H1 (cell line): ENCODE results near the gene UBAP2. TPM values are rescaled to one million over a fixed set of nuclear protein-coding genes. Genes with fewer than 3 reads are reported as not detected.

Experiments used
- CTCF ChIA-PET: fragments of 300-600 bp; sonication (Branson Sonifier 250); formaldehyde crosslinking; loops from one replicate; lab custom pipeline; 2021; ENCODE audit not compliant: partially characterized antibody; lab: Charles Lee
- POLR2A ChIA-PET: fragments of 300-600 bp; sonication (Branson Sonifier 250); formaldehyde crosslinking; loops from one replicate; lab custom pipeline; 2021; ENCODE audit warnings: inconsistent platforms; ENCODE audit not compliant: partially characterized antibody; lab: Charles Lee
- DNase-seq, 2 experiments: peaks; one replicate each; pipeline versions ENCODE4 v3.0.0 to v3.0.0-alpha.2; 2010 to 2022; ENCODE audit warnings: low spot score in 2 of 2, low read depth in 1 of 2, mixed read lengths in 1 of 2
- FAIRE-seq: peaks from 2 replicates; lab custom pipeline; 2011; peaks lifted over from hg19 to GRCh38; lab: Jason Lieb, UNC
- H2AFZ ChIP-seq: 2 replicates; pipeline ENCODE4 v1.8.1; 2012; ENCODE audit warnings: low read length, inconsistent platforms
- H2AK5ac ChIP-seq: 2 replicates; pipeline ENCODE4 v1.6.1; 2013; ENCODE audit warnings: low read depth, low read length
- H2BK120ac ChIP-seq: replicated peaks from 2 replicates; pipeline ENCODE3; 2013; ENCODE audit warnings: low read depth, low read length, inconsistent platforms
- H2BK12ac ChIP-seq: 2 replicates; pipeline ENCODE4 v1.6.1; 2013; ENCODE audit warnings: low read depth, low read length
- H2BK15ac ChIP-seq: 2 replicates; pipeline ENCODE4 v1.6.1; 2013; ENCODE audit warnings: low read length
- H2BK20ac ChIP-seq: 2 replicates; pipeline ENCODE4 v1.6.1; 2013; ENCODE audit warnings: low read length
- H2BK5ac ChIP-seq: 2 replicates; pipeline ENCODE4 v1.6.1; 2013; ENCODE audit warnings: low read depth, low read length
- H3K14ac ChIP-seq: 2 replicates; pipeline ENCODE4 v1.6.1; 2013; ENCODE audit warnings: inconsistent platforms; ENCODE audit not compliant: insufficient read length
- H3K18ac ChIP-seq: 2 replicates; pipeline ENCODE4 v1.6.1; 2013; ENCODE audit warnings: low read length; ENCODE audit errors: extremely low read depth
- H3K23ac ChIP-seq: 2 replicates; pipeline ENCODE4 v1.6.1; 2013; ENCODE audit warnings: inconsistent platforms; ENCODE audit not compliant: insufficient read length
- H3K23me2 ChIP-seq: 2 replicates; pipeline ENCODE4 v1.6.1; 2013; ENCODE audit warnings: low read depth, low read length
- H3K27ac ChIP-seq: 2 replicates; pipeline ENCODE4 v1.6.1; 2011; ENCODE audit warnings: low read depth, low read length, inconsistent platforms
- H3K27me3 ChIP-seq, 4 experiments: replicated peaks in 1 of 4; 1 replicate in 1 of 4; 2 replicates in 3 of 4; pipeline versions ENCODE4 v1.6.1 to v1.8.1; 2011 to 2013; ENCODE audit warnings: low read length in 3 of 4, mild to moderate bottlenecking in 3 of 4, inconsistent platforms in 2 of 4, mixed read lengths in 2 of 4, moderate library complexity in 1 of 4; ENCODE audit not compliant: control insufficient read depth in 3 of 4, insufficient read depth in 3 of 4; ENCODE audit errors: extremely low read depth in 1 of 4
- H3K36me3 ChIP-seq, 4 experiments: 2 replicates each; pipeline versions ENCODE4 v1.6.1 to v1.8.1; 2011 to 2013; ENCODE audit warnings: mild to moderate bottlenecking in 4 of 4, low read length in 3 of 4, moderate library complexity in 2 of 4, control low read depth in 1 of 4, inconsistent platforms in 1 of 4; ENCODE audit not compliant: insufficient read depth in 4 of 4, control insufficient read depth in 2 of 4
- H3K4ac ChIP-seq: replicated peaks from 2 replicates; pipeline ENCODE3; 2013; ENCODE audit warnings: low read length, low read depth, mixed read lengths, inconsistent platforms; ENCODE audit not compliant: insufficient read length
- H3K4me1 ChIP-seq, 4 experiments: replicated peaks in 1 of 4; 1 replicate in 1 of 4; 2 replicates in 3 of 4; pipeline versions ENCODE4 v1.6.1 to v1.8.1; 2011 to 2013; ENCODE audit warnings: low read length in 3 of 4, inconsistent platforms in 2 of 4, mixed read lengths in 1 of 4; ENCODE audit not compliant: insufficient read depth in 4 of 4, control insufficient read depth in 3 of 4
- H3K4me2 ChIP-seq, 2 experiments: 2 replicates each; pipeline versions ENCODE4 v1.6.1 to v1.8.1; 2011 to 2013; ENCODE audit warnings: low read depth in 2 of 2, low read length in 2 of 2, control low read depth in 1 of 2, inconsistent platforms in 1 of 2, mild to moderate bottlenecking in 1 of 2; ENCODE audit not compliant: insufficient read depth in 1 of 2
- H3K4me3 ChIP-seq, 4 experiments: fragments of 200-600, 300-600 bp in 1 of 4; sonication (generic), shearing (Covaris generic), sonication (Bioruptor Twin) in 1 of 4; 2 replicates each; pipeline versions ENCODE4 v1.5.1 to v1.8.1; 2011 to 2016; ENCODE audit warnings: low read length in 4 of 4, low read depth in 3 of 4, control low read depth in 2 of 4, inconsistent platforms in 2 of 4, mild to moderate bottlenecking in 2 of 4, mixed read lengths in 1 of 4, moderate library complexity in 1 of 4; ENCODE audit not compliant: insufficient read depth in 2 of 4; ENCODE audit errors: extremely low read depth in 1 of 4
- H3K56ac ChIP-seq: replicated peaks from 2 replicates; pipeline ENCODE3; 2013; ENCODE audit warnings: low read depth, mild to moderate bottlenecking, mixed read lengths, low read length, inconsistent platforms; ENCODE audit not compliant: insufficient read length
- H3K79me1 ChIP-seq: 2 replicates; pipeline ENCODE4 v1.6.1; 2013; ENCODE audit warnings: low read depth, low read length, control low read depth
- H3K79me2 ChIP-seq, 2 experiments: 2 replicates each; pipeline versions ENCODE4 v1.6.1 to v1.8.1; 2012 to 2013; ENCODE audit warnings: low read length in 2 of 2, mild to moderate bottlenecking in 2 of 2, inconsistent platforms in 1 of 2; ENCODE audit not compliant: insufficient read depth in 2 of 2, control insufficient read depth in 1 of 2
- H3K9ac ChIP-seq, 4 experiments: replicated peaks in 1 of 4; 1 replicate in 1 of 4; 2 replicates in 3 of 4; pipeline versions ENCODE4 v1.6.1 to v1.8.1; 2011 to 2013; ENCODE audit warnings: low read depth in 3 of 4, low read length in 3 of 4, control low read depth in 2 of 4, mild to moderate bottlenecking in 2 of 4, moderate library complexity in 2 of 4, inconsistent platforms in 1 of 4; ENCODE audit errors: extremely low read depth in 1 of 4
- H3K9me3 ChIP-seq, 2 experiments: 2 replicates each; pipeline versions ENCODE4 v1.6.1 to v1.8.1; 2012 to 2013; ENCODE audit warnings: mild to moderate bottlenecking in 2 of 2, moderate library complexity in 2 of 2, control low read depth in 1 of 2, inconsistent platforms in 1 of 2, low read depth in 1 of 2, low read length in 1 of 2, mixed read lengths in 1 of 2; ENCODE audit not compliant: insufficient read depth in 2 of 2
- H4K20me1 ChIP-seq, 2 experiments: replicated peaks in 1 of 2; 2 replicates each; pipeline versions ENCODE3 to v1.8.1; 2011 to 2013; ENCODE audit warnings: inconsistent platforms in 2 of 2, low read length in 2 of 2, mild to moderate bottlenecking in 1 of 2; ENCODE audit not compliant: insufficient read depth in 2 of 2, control insufficient read depth in 1 of 2
- H4K5ac ChIP-seq: 2 replicates; pipeline ENCODE4 v1.6.1; 2013; ENCODE audit warnings: low read length, low read depth, mixed read lengths, inconsistent platforms; ENCODE audit not compliant: insufficient read length
- H4K8ac ChIP-seq: 2 replicates; pipeline ENCODE4 v1.8.0; 2013; ENCODE audit warnings: mild to moderate bottlenecking, moderate library complexity, low read length, inconsistent platforms; ENCODE audit not compliant: insufficient read depth; ENCODE audit errors: extremely low read depth
- H4K91ac ChIP-seq: replicated peaks from 2 replicates; pipeline ENCODE3; 2013; ENCODE audit warnings: low read length, mixed read lengths, inconsistent platforms; ENCODE audit not compliant: insufficient read length
- CBX8 ChIP-seq: fragments of 300-800, 300-1000 bp; sonication (generic); IDR thresholded peaks from 2 replicates; pipeline ENCODE4 v1.7.1; 2016; ENCODE audit warnings: low read depth, low read length, borderline replicate concordance
- POLR2AphosphoS5 ChIP-seq: IDR thresholded peaks from 2 replicates; pipeline ENCODE4 v1.6.1; 2011; ENCODE audit warnings: low read depth, low read length
- SIRT6 ChIP-seq: IDR thresholded peaks from one replicate; pipeline ENCODE4 v1.7.1; 2012; ENCODE audit warnings: low read length, inconsistent platforms
- TEAD4 ChIP-seq: IDR thresholded peaks from 2 replicates; pipeline ENCODE4 v1.6.1; 2012; ENCODE audit warnings: low read depth, low read length, inconsistent platforms, mixed read lengths
- WGBS, 2 experiments: shearing (Covaris generic) in 1 of 2; methylation state at CpG; one replicate each; pipeline versions ENCODE4 v1.1.6 to v1.1.7; 2013 to 2015; ENCODE audit warnings: low lambda C conversion rate in 2 of 2, mixed read lengths in 2 of 2, inconsistent platforms in 1 of 2, low coverage in 1 of 2, missing lambda C conversion rate in 1 of 2; ENCODE audit not compliant: insufficient replicate concordance in 2 of 2, insufficient coverage in 1 of 2, insufficient read length in 1 of 2; ENCODE audit errors: extremely low coverage in 1 of 2, missing lambda C conversion rate in 1 of 2; 5-methylcytosine and 5-hydroxymethylcytosine counted together
- polyA plus RNA-seq, 7 experiments: library from polyadenylated mRNA; depleted of rRNA in 3 of 7; stranded (reverse) in 5 of 7; unstranded in 2 of 7; fragments of >200 nt in 5 of 7; fragments of 200-250 nt in 2 of 7; gene quantifications; 1 replicate in 5 of 7; 2 replicates in 1 of 7; 4 replicates in 1 of 7; pipeline versions ENCODE4 v1.2.1 to v1.2.3, GENCODE V29; 2011 to 2013; ENCODE audit warnings: missing spikeins in 2 of 7, mixed read lengths in 2 of 7
- total RNA-seq: library from RNA; stranded (reverse); fragmentation: NEBNext Ultra II Directional; extraction: Animal tissue kit (Norgen Biotek cat#: 25700); gene quantifications from 2 replicates; pipeline ENCODE4 v1.2.1, GENCODE V29; 2021
- TF ChIP-seq, protein P1 (sequence below): IDR thresholded peaks from 2 replicates; pipeline ENCODE4 v1.6.1; 2012; ENCODE audit warnings: low read length, inconsistent platforms
- TF ChIP-seq, protein P2 (sequence below), 3 experiments: IDR thresholded peaks; 1 replicate in 2 of 3; 2 replicates in 1 of 3; pipeline versions ENCODE4 v1.5.1 to v1.6.1; 2011; ENCODE audit warnings: low read length in 3 of 3, mild to moderate bottlenecking in 3 of 3, inconsistent platforms in 2 of 3, low read depth in 1 of 3, moderate library complexity in 1 of 3; ENCODE audit not compliant: insufficient read depth in 1 of 3; ENCODE audit errors: control extremely low read depth in 1 of 3

The UBAP2 gene
- total and polyA plus RNA-seq, 2 of the 8 experiments (the other 6 are each of a cell fraction or from before 2014, with no cell fraction given): 75.0 to 81.4 TPM

DNA sequence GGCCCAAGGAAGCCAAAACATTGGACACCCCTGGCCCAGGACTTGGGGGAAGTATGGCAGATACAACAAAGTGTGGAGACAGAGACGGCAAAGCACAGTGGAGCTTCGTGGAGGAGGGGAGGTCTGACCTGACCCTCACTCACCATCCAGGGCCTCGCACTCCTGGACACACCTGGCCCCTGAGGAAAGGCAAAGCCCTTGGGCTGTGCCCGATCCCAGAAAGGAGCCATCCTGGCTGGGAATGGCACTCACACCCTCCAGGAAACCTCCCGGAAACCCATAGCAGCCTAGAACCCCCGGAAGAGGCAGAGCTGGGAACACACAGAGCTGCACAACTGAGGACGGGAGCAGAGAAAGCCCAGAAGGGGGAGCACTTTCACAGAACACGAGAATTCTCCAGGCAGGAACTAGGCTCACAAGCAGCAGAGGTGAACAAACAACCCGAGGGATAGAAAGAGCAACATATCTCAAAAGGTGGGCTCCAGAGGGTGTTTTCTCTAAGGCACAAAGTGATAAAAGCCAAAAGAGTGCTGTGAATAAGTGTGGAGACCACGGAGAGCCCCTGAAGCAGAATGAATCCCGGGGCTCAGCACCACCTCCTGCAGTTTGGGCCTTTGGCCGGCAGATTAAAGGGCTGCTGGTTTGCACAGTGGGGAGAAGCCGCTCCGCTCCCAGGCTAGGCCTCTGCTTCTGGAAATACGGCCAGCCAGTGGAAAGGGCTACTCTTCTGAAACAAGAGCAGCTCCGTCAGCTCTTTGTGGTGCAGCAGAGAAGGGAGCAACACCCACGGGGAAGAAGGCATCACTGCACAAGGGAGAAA is 123.5 kb downstream of the UBAP2 start:
- Histone ChIP-seq H2BK5ac (no peak overlapping the region; the same call in 1 of the 2 replicates), H3K56ac (no peak overlapping the region), H3K4me1 (peaks cover 0 to 2% (median 0%) of the 10 kb centered on the region in 4 experiments; a peak in 2 of 7 replicates), H2AFZ (no peak overlapping the region), H3K36me3 (peaks cover 56 to 75% (median 69%) of the 10 kb centered on the region in 4 experiments), H3K23me2 (no peaks in the 10 kb centered on the region), H4K20me1 (peaks cover 2 to 5% of the 10 kb centered on the region in 2 experiments), H2BK15ac (no peak overlapping the region), H4K8ac (peak overlapping the region; percentile 39; the same call in 1 of the 2 replicates), H3K4me3 (no peak overlapping the region), H3K27ac (peak overlapping the region; percentile 38; the same call in 1 of the 2 replicates), H3K18ac (no peak overlapping the region), H2BK12ac (no peak overlapping the region), H3K4ac (no peak overlapping the region), H3K4me2 (no peak overlapping the region), H2BK20ac (no peak overlapping the region), H3K23ac (no peak overlapping the region), H2BK120ac (no peak overlapping the region), H3K9me3 (no peaks in the 10 kb centered on the region), H2AK5ac (no peak overlapping the region), H3K9ac (no peak overlapping the region; a peak in 1 of 7 replicates), H4K91ac (no peak overlapping the region), H3K79me1 (no peaks in the 10 kb centered on the region), H3K14ac (no peak overlapping the region), H4K5ac (no peak overlapping the region), H3K79me2 (no peaks in the 10 kb centered on the region), H3K27me3 (no peaks in the 10 kb centered on the region)
- 82% methylated on average over 17 of the region's 17 CpGs; no CpG with 5 or more reads in 1 of the 2 experiments for WGBS, 2 experiments
- FAIRE-seq: peak; percentile 84
- CTCF ChIA-PET: interaction anchor here (0.6 to 6.5 kb wide), 32 partner anchors 10 to 454 kb away, joined by 3 to 70 read pairs (median 4); partner anchors contain the start of gene DCAF12
- DNase-seq: peak; percentile 29 to 73
- POLR2A ChIA-PET: interaction anchor here (0.7 to 3.2 kb wide), 5 partner anchors 9 to 123 kb away, joined by 3 to 10 read pairs (median 3); partner anchors contain the start of gene UBAP2
- TF ChIP-seq CBX8: no peak
- TF ChIP-seq SIRT6: no peak
- TF ChIP-seq, protein P1, sequence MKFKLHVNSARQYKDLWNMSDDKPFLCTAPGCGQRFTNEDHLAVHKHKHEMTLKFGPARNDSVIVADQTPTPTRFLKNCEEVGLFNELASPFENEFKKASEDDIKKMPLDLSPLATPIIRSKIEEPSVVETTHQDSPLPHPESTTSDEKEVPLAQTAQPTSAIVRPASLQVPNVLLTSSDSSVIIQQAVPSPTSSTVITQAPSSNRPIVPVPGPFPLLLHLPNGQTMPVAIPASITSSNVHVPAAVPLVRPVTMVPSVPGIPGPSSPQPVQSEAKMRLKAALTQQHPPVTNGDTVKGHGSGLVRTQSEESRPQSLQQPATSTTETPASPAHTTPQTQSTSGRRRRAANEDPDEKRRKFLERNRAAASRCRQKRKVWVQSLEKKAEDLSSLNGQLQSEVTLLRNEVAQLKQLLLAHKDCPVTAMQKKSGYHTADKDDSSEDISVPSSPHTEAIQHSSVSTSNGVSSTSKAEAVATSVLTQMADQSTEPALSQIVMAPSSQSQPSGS: 0 out of 2 replicates have a peak, but pooled peaks have one; percentile 14
- TF ChIP-seq, protein P2, sequence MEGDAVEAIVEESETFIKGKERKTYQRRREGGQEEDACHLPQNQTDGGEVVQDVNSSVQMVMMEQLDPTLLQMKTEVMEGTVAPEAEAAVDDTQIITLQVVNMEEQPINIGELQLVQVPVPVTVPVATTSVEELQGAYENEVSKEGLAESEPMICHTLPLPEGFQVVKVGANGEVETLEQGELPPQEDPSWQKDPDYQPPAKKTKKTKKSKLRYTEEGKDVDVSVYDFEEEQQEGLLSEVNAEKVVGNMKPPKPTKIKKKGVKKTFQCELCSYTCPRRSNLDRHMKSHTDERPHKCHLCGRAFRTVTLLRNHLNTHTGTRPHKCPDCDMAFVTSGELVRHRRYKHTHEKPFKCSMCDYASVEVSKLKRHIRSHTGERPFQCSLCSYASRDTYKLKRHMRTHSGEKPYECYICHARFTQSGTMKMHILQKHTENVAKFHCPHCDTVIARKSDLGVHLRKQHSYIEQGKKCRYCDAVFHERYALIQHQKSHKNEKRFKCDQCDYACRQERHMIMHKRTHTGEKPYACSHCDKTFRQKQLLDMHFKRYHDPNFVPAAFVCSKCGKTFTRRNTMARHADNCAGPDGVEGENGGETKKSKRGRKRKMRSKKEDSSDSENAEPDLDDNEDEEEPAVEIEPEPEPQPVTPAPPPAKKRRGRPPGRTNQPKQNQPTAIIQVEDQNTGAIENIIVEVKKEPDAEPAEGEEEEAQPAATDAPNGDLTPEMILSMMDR (IDR thresholded peaks at IDR 0.05; ENCODE audit: control extremely low read depth in 1 of 3, insufficient read depth in 1 of 3, low read depth in 1 of 3, low read length in 3 of 3): peak; percentile 68 to 79 (median 78)
- TF ChIP-seq POLR2AphosphoS5: 0 out of 2 replicates have a peak, but pooled peaks have one; percentile 24
- TF ChIP-seq TEAD4: no peak
